ENCODE results near the gene CHORDC1.

DNA sequence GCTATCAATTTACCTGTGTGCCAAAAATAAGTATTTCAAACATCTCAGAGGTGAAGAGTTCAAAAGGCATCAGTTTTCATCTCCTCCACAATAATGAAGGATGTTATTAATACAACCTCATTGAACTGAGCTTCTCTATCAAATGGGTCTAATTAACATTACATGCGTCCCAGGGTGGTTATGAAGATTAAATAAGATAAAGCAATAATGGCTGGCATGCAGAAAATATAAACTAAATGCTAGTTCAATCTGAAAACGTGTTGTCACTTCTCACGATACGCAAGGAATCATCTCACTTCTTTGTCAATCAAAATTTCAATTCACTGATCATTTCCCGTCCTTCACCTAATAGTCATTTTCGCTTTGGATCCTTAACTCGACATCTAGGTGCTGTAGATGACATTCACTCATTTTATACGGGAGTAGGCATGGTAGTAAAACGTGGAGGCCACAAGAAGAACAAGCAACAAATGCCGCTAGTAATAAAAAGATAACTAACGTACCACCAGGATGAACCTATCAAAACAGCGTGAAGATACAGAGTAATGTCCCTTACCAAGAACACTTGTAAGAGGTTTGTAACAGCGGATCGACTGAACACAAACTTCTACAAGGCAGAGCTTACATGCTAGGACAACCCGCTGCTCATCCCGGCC lies 918 bp downstream of the CHORDC1 start:
- TF ChIP-seq, protein P1, sequence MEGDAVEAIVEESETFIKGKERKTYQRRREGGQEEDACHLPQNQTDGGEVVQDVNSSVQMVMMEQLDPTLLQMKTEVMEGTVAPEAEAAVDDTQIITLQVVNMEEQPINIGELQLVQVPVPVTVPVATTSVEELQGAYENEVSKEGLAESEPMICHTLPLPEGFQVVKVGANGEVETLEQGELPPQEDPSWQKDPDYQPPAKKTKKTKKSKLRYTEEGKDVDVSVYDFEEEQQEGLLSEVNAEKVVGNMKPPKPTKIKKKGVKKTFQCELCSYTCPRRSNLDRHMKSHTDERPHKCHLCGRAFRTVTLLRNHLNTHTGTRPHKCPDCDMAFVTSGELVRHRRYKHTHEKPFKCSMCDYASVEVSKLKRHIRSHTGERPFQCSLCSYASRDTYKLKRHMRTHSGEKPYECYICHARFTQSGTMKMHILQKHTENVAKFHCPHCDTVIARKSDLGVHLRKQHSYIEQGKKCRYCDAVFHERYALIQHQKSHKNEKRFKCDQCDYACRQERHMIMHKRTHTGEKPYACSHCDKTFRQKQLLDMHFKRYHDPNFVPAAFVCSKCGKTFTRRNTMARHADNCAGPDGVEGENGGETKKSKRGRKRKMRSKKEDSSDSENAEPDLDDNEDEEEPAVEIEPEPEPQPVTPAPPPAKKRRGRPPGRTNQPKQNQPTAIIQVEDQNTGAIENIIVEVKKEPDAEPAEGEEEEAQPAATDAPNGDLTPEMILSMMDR (IDR thresholded peaks at IDR 0.05) = no peak
- no peak for TF ChIP-seq POLR2AphosphoS5 (IDR thresholded peaks at IDR 0.05; ENCODE audit: insufficient read depth in 1 of 2, low read depth in 1 of 2)
- TF ChIP-seq POLR2A (IDR thresholded peaks at IDR 0.05) = no peak

Data from vagina (tissue), 2 donors.